Measurements from ENCODE around the gene MATN4.
A peak's percentile ranks its signal among the peaks of the same experiment; 100 is the strongest.
"Not testable (repeated sequence)": the region's sequence is repeated elsewhere in the genome, so short reads cannot be mapped to it uniquely, and the experiment has no call there.

MATN4 gene, protein sequence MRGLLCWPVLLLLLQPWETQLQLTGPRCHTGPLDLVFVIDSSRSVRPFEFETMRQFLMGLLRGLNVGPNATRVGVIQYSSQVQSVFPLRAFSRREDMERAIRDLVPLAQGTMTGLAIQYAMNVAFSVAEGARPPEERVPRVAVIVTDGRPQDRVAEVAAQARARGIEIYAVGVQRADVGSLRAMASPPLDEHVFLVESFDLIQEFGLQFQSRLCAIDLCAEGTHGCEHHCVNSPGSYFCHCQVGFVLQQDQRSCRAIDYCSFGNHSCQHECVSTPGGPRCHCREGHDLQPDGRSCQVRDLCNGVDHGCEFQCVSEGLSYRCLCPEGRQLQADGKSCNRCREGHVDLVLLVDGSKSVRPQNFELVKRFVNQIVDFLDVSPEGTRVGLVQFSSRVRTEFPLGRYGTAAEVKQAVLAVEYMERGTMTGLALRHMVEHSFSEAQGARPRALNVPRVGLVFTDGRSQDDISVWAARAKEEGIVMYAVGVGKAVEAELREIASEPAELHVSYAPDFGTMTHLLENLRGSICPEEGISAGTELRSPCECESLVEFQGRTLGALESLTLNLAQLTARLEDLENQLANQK

DNA sequence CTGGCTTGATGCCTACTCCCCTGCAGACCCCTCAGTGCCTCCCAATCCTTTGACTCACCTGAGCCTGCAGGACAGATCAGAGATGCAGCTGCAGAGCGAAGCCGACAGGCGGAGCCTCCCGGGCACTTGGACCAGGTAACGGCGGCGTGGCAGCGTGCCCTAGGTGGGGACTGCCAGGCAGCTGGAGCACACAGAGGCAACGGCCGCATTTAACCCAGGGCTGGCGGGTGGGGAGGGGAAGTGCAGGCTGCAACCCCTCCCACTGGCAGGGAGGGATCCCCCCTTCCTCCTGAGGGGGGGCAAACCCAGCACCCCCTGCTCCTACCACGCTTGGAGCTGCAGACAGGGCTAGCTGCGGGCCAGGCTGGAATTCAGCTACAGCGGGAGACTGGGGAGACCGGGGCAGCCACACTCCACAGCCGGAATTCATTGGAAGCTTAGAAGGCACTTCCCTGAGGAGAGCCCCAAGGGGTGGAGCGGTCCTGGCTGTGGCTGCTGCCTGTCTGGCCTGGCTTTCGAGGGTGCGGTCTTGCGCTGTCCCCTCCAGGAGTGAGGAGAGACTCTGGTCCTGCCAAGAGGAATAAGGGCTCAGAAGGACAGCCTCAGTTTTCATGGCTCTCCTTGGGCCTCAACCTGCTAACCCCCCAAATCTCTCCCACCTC lies at the start of gene MATN4:
TSS of gene MATN4 (minus strand) at position 183 of the 662 bp plus-strand sequence. CDS start 2,717 bp downstream, outside the sequence.
- DNase-seq: no peak

GRCh38 chr20:45355209-45356084 lies 47.3 kb upstream of the MATN4 start:
- DNase-seq: no peak

GRCh38 chr20:45354423-45355208 lies 46.5 kb upstream of the MATN4 start:
- DNase-seq: no peak

- DNase-seq: no peak
These were observed 45.6 kb upstream of the MATN4 start for GRCh38 chr20:45353746-45354145.

GRCh38 chr20:45352729-45353128 lies 44.6 kb upstream of the MATN4 start:
- DNase-seq: no peak

DNA sequence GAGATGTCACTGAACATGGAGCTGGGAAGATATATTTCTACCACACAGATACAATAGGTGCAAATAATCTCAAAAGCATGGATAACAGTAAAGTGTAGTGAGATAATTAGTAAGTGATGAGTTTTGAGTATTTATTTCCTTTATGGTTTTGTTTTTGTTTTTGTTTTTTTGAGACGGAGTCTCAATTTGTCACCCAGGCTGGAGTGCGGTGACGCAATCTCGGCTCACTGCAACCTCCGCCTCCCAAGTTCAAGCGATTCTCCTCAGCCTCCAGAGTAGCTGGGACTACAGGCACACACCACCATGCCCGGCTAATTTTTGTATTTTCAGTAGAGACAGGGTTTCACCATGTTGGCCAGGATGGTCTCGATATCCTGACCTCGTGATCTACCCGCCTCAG lies 42.7 kb upstream of the MATN4 start:
- not testable (repeated sequence) for DNase-seq

GRCh38 chr20:45350217-45350616 lies 42.1 kb upstream of the MATN4 start:
- DNase-seq: no peak

- peak; percentile 61 for DNase-seq
These were observed 40.1 kb upstream of the MATN4 start, which contains the start of gene SDC4 for GRCh38 chr20:45347936-45348778. Gene SDC4, minus strand, starts transcription at chr20:45348424. Its CDS starts 40 bp downstream, at chr20:45348384.

- no peak for DNase-seq
These were observed 39.3 kb upstream of the MATN4 start for GRCh38 chr20:45347297-45347935.

- no peak for DNase-seq
These were observed 38.8 kb upstream of the MATN4 start for GRCh38 chr20:45346851-45347250.

DNA sequence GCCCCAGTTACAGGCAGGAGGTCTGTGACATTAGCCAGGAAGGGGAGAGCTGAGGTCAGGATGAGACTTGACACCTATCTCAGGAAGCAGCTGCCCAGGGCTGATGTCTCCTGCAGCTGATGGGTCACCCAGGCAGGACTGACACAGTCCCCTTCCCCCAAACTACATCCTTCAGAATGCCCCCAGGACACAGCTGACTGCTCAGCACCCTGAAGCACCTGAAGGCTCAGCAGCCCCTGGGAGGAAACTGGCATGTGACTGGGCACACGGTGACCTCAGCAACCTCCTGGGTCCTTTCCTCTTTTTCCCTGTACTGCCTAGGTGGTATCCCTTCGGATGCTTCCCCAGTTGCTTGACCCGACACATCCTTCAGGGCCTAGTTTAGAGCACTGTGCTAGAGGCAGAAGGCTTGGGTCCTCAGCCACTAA lies 38.2 kb upstream of the MATN4 start:
- DNase-seq: no peak

- no peak for DNase-seq
These were observed 37.2 kb upstream of the MATN4 start for GRCh38 chr20:45345104-45345936.

DNA sequence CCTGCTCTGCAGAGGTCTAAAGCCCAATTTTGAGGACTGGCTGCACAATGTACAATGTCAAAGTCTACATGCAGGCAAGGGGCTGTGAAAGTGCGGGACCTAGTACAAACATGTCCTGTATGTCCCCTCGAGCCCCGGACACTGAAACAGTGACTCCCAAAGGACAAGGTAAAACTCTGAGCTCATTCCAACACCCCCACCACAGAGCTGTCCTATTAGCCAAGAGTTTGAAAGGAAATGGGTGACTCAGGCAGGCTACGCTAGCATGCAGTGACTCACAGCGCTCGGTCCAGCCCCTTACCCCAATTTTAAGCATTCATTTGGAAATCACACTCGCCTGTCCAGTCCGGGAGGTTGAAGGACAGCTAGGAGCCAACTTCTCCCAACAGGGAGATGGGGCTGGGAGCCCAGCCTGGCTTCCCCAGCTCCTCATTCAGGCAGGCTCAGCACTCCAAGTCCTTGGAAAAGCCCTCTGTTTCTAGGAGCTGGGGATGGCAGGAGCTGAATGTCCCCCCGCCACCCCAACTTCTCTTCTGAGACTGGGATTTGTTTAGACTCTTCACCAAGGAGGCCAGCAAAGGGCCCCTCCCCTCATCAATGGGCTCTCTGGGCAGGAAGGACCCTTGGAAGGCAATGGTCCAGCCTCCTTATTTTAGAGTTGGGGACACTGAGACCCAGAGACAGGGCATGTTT lies 36.2 kb upstream of the MATN4 start:
- peak; percentile 26 for DNase-seq

- DNase-seq: no peak
These were observed 35.6 kb upstream of the MATN4 start for GRCh38 chr20:45343532-45344167.

DNA sequence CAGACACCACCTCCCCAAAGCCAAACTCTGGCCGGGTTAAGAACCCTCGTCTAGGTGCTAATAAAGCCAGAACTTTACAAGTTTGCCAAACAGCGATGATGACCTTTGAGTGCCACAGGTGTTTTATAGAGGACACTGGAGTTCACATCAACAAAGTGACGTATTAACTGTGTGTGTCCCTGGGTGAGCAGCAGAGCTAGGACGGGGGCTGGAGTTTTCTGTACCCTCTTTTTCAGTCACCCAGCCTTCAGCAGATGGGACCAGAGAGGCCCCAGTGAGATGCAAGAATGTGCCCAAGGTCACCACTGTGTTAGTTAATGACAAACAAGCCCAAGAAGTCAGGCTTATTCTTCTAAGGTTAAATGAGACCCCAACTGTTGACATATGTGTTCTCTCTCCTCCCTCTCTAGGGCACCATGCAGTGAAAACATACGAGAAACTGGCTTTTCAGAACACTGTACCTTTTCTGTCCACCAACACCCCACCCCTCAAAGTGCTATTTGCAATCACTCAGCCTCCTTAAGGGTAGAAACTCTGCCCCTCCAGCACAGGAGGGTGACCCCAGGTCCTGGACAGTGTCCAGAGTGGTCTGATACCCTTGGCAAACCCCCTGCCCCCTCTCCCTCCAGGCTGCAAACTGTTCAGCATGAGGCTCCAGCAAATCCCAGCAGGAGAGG lies 34.9 kb upstream of the MATN4 start:
- DNase-seq: no peak

GRCh38 chr20:45341939-45342854 lies 34.1 kb upstream of the MATN4 start:
- DNase-seq: no peak

DNA sequence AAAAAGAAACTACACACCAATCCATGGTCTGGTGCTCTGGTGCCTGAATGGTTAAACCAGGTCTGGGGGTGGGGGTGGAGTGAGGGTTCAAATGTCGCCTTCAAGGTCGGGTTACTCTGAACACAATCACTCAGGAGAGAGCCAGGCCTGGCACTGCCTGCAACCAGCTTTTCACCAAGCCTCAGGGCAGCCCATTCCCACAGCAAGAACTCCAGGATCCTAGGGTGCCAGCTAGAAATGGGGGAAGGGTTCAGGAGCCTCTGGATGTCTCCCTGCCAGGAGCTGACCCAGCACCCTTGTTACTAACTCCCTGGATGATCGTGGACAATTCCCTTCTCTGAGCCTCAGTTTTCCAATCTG lies 33.5 kb upstream of the MATN4 start:
- DNase-seq: no peak
